GM19043 (cell line): Measurements from ENCODE around the gene REPIN1.

Source experiments
- ATAC-seq: cut with Tn5 transposase; IDR thresholded peaks from one replicate; pipeline ENCODE4 v1.9.1; 2021; ENCODE audit warnings: low read depth; ENCODE audit not compliant: unreplicated experiment

Gene REPIN1

GRCh38 chr7:150336746-150337145 is 31.9 kb upstream of the REPIN1 start:
- no peak for ATAC-seq

- ATAC-seq: no peak
Measured at GRCh38 chr7:150337179-150337578, 31.4 kb upstream of the REPIN1 start.

- no peak for ATAC-seq
Measured at GRCh38 chr7:150337659-150338081, 31.0 kb upstream of the REPIN1 start.

- no peak for ATAC-seq
Measured at GRCh38 chr7:150338166-150338829, 30.3 kb upstream of the REPIN1 start.

GRCh38 chr7:150339409-150339809 is 29.2 kb upstream of the REPIN1 start:
- no peak for ATAC-seq

GRCh38 chr7:150340024-150340749 is 28.4 kb upstream of the REPIN1 start:
- ATAC-seq: no peak

GRCh38 chr7:150340875-150341262 is 27.8 kb upstream of the REPIN1 start:
- ATAC-seq: no peak

- ATAC-seq: no peak
Measured at GRCh38 chr7:150341263-150342120, 27.1 kb upstream of the REPIN1 start, which contains the start of gene RARRES2. Gene RARRES2, minus strand, starts transcription at chr7:150341629. Its CDS starts 1,020 bp downstream, at chr7:150340609.

- ATAC-seq: no peak
Measured at GRCh38 chr7:150342121-150342408, 26.6 kb upstream of the REPIN1 start.

GRCh38 chr7:150343225-150343624 is 25.4 kb upstream of the REPIN1 start:
- no peak for ATAC-seq

- no peak for ATAC-seq
Measured at GRCh38 chr7:150344299-150344698, 24.3 kb upstream of the REPIN1 start.

GRCh38 chr7:150345012-150345411 is 23.6 kb upstream of the REPIN1 start:
- no peak for ATAC-seq

GRCh38 chr7:150346922-150347321 is 21.7 kb upstream of the REPIN1 start:
- no peak for ATAC-seq

GRCh38 chr7:150351587-150352194 is 16.9 kb upstream of the REPIN1 start:
- no peak for ATAC-seq

- ATAC-seq: no peak
Measured at GRCh38 chr7:150355666-150356059, 13.0 kb upstream of the REPIN1 start.

GRCh38 chr7:150356265-150356897 is 12.2 kb upstream of the REPIN1 start:
- ATAC-seq: no peak

- no peak for ATAC-seq
Measured at GRCh38 chr7:150357270-150357669, 11.4 kb upstream of the REPIN1 start.

- no peak for ATAC-seq
Measured at GRCh38 chr7:150357771-150358427, 10.7 kb upstream of the REPIN1 start.

- no peak for ATAC-seq
Measured at GRCh38 chr7:150358433-150358832, 10.2 kb upstream of the REPIN1 start.

- no peak for ATAC-seq
Measured at GRCh38 chr7:150358988-150359621, 9.5 kb upstream of the REPIN1 start.
